K562 (cell line): ENCODE data around the gene KLK3. TPM values are rescaled to one million over a fixed set of nuclear protein-coding genes. Genes with fewer than 3 reads are reported as not detected.

Experiments used
- BHLHE40 ChIP-seq: IDR thresholded peaks from 2 replicates; pipeline ENCODE4 v1.6.1; 2011; ENCODE audit warnings: low read length, improper control_type of control experiment
- CC2D1A ChIP-seq: fragments of 450-650 bp; IDR thresholded peaks from 2 replicates; pipeline ENCODE4 v1.6.1; 2017; ENCODE audit warnings: mild to moderate bottlenecking
- CEBPZ ChIP-seq: fragments of 150-350 bp; IDR thresholded peaks from 2 replicates; pipeline ENCODE4 v1.6.1; 2014; ENCODE audit warnings: low read depth, mild to moderate bottlenecking, low read length, borderline replicate concordance
- E2F1 ChIP-seq: sonication (generic); formaldehyde crosslinking; IDR thresholded peaks from 2 replicates; pipeline ENCODE4 v1.8.1; 2023; ENCODE audit warnings: mild to moderate bottlenecking, missing genetic modification reagents, moderate library complexity
- HDAC3 ChIP-seq: fragments of 450-650 bp; IDR thresholded peaks from 2 replicates; pipeline ENCODE4 v1.6.1; 2018; ENCODE audit warnings: borderline replicate concordance, mild to moderate bottlenecking, moderate library complexity; ENCODE audit not compliant: partially characterized antibody
- MCM3 ChIP-seq: fragments of 450-650 bp; IDR thresholded peaks from 2 replicates; pipeline ENCODE4 v1.6.1; 2016
- MECOM ChIP-seq: fragments of 250-450 bp; sonication (Bioruptor Pico); IDR thresholded peaks from 2 replicates; pipeline ENCODE4 v1.8.0; 2022; ENCODE audit warnings: inconsistent platforms
- PURB ChIP-seq: sonication (generic); formaldehyde crosslinking; IDR thresholded peaks from 2 replicates; pipeline ENCODE4 v1.9.0; 2021; ENCODE audit warnings: low read depth, mild to moderate bottlenecking, missing genetic modification reagents
- polyA plus RNA-seq, 8 experiments: library from polyadenylated mRNA; depleted of rRNA in 4 of 8; stranded (reverse) in 5 of 8; unstranded in 3 of 8; fragments of >200 nt; fragmentation: Nextera tagmentation in 2 of 8; fragmentation: Illumina TruSeq in 1 of 8; extraction: Ambion mirVana in 2 of 8; extraction: Trizol in 1 of 8; gene quantifications; 2 replicates each; pipeline versions ENCODE4 v1.2.1 to v1.2.3, GENCODE V29; 2011 to 2014; ENCODE audit warnings: inconsistent platforms in 1 of 8, missing spikeins in 1 of 8
- total RNA-seq, 7 experiments: library from RNA; depleted of rRNA in 6 of 7; stranded (reverse); fragments of >200 nt in 6 of 7; fragmentation: Illumina TruSeq in 2 of 7; extraction: Trizol in 2 of 7; gene quantifications; 2 replicates each; pipeline versions ENCODE4 v1.2.1 to v1.2.3, GENCODE V29; 2011 to 2021; ENCODE audit warnings: low replicate concordance in 1 of 7
- TF ChIP-seq, protein P1 (sequence below): fragments of 250-450 bp; sonication (Bioruptor Pico); IDR thresholded peaks from 2 replicates; pipeline ENCODE4 v1.9.0; 2021; ENCODE audit warnings: mild to moderate bottlenecking, inconsistent platforms
- TF ChIP-seq, protein P2 (sequence below), 2 experiments: fragments of 450-650 bp in 1 of 2; sonication (generic) in 1 of 2; formaldehyde crosslinking in 1 of 2; IDR thresholded peaks; 2 replicates each; pipeline versions ENCODE4 v1.7.1 to v1.9.0; 2016 to 2022; ENCODE audit warnings: inconsistent platforms in 1 of 2, mild to moderate bottlenecking in 1 of 2, missing genetic modification reagents in 1 of 2

KLK3 gene
- total and polyA plus RNA-seq, 9 of the 15 experiments (the other 6 are each of a cell fraction or from before 2014, with no cell fraction given), result not detected

GRCh38 chr19:50835785-50836542 is 18.8 kb upstream of the KLK3 start (continued):
- TF ChIP-seq, protein P1, sequence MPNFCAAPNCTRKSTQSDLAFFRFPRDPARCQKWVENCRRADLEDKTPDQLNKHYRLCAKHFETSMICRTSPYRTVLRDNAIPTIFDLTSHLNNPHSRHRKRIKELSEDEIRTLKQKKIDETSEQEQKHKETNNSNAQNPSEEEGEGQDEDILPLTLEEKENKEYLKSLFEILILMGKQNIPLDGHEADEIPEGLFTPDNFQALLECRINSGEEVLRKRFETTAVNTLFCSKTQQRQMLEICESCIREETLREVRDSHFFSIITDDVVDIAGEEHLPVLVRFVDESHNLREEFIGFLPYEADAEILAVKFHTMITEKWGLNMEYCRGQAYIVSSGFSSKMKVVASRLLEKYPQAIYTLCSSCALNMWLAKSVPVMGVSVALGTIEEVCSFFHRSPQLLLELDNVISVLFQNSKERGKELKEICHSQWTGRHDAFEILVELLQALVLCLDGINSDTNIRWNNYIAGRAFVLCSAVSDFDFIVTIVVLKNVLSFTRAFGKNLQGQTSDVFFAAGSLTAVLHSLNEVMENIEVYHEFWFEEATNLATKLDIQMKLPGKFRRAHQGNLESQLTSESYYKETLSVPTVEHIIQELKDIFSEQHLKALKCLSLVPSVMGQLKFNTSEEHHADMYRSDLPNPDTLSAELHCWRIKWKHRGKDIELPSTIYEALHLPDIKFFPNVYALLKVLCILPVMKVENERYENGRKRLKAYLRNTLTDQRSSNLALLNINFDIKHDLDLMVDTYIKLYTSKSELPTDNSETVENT, result peak; percentile 25; the same call in 1 of the 2 replicates
- peak; percentile 76 for TF ChIP-seq BHLHE40
- TF ChIP-seq CEBPZ, result no peak
- no peak for TF ChIP-seq E2F1
- TF ChIP-seq, protein P2, sequence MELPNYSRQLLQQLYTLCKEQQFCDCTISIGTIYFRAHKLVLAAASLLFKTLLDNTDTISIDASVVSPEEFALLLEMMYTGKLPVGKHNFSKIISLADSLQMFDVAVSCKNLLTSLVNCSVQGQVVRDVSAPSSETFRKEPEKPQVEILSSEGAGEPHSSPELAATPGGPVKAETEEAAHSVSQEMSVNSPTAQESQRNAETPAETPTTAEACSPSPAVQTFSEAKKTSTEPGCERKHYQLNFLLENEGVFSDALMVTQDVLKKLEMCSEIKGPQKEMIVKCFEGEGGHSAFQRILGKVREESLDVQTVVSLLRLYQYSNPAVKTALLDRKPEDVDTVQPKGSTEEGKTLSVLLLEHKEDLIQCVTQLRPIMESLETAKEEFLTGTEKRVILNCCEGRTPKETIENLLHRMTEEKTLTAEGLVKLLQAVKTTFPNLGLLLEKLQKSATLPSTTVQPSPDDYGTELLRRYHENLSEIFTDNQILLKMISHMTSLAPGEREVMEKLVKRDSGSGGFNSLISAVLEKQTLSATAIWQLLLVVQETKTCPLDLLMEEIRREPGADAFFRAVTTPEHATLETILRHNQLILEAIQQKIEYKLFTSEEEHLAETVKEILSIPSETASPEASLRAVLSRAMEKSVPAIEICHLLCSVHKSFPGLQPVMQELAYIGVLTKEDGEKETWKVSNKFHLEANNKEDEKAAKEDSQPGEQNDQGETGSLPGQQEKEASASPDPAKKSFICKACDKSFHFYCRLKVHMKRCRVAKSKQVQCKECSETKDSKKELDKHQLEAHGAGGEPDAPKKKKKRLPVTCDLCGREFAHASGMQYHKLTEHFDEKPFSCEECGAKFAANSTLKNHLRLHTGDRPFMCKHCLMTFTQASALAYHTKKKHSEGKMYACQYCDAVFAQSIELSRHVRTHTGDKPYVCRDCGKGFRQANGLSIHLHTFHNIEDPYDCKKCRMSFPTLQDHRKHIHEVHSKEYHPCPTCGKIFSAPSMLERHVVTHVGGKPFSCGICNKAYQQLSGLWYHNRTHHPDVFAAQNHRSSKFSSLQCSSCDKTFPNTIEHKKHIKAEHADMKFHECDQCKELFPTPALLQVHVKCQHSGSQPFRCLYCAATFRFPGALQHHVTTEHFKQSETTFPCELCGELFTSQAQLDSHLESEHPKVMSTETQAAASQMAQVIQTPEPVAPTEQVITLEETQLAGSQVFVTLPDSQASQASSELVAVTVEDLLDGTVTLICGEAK (IDR thresholded peaks at IDR 0.05), result 0 out of 2 replicates have a peak, but pooled peaks have one; percentile 11
- TF ChIP-seq, protein P2 (CRISPR knock-in tag; IDR thresholded peaks at IDR 0.05), result no peak
- TF ChIP-seq PURB (CRISPR knock-in tag), result no peak
- no peak for TF ChIP-seq MCM3
- no peak for TF ChIP-seq HDAC3
- no peak for TF ChIP-seq CC2D1A
- TF ChIP-seq MECOM (CRISPR knock-in tag), result no peak
